HG03460 (cell line): ENCODE data around the gene BRSK2.
"Not testable (repeated sequence)": the region's sequence is repeated elsewhere in the genome, so short reads cannot be mapped to it uniquely, and the experiment has no call there.

ENCODE experiments used
- ATAC-seq: cut with Tn5 transposase; IDR thresholded peaks from one replicate; pipeline ENCODE4 v1.9.1; 2021; ENCODE audit not compliant: unreplicated experiment

The BRSK2 gene

DNA sequence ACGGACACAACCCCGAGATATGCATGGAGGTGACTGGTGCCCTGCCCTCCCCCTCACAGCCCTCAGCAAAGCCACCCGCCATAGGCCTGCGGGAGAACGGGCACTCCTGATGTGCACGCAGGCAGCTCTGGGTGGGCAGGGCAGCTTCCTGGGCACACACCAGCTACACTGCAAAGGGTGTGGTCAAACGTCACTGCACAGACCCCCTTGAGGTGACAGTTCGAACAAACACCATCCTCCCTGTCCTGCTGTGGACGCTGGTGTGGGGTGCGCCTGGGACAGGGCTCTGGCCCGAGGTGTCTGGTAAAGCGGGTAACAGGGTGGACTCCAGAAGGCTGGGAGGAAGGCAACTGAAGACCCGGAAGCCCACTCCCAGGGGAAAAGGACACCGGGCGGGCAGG lies 118.8 kb downstream of the BRSK2 start:
- no peak for ATAC-seq

DNA sequence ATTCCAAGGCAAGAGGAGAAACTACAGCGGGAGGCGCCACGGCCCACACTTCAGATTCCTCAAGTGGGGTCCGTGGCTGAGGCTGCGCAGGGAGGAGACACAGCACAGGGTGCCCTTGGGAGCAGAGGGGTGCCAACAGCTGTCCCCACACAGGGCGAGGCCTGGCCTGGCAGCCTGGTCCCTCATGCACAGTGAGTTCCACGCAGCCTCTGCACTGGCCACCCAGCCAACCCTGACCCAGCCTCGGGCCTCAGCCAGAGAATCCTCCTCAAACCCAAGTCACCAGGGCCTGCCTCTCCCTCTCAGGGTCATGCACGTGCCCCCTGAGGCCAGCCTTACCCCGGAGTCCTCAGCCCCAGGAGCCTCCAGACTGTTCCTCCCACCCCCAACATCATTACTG lies 119.3 kb downstream of the BRSK2 start:
- ATAC-seq = no peak

DNA sequence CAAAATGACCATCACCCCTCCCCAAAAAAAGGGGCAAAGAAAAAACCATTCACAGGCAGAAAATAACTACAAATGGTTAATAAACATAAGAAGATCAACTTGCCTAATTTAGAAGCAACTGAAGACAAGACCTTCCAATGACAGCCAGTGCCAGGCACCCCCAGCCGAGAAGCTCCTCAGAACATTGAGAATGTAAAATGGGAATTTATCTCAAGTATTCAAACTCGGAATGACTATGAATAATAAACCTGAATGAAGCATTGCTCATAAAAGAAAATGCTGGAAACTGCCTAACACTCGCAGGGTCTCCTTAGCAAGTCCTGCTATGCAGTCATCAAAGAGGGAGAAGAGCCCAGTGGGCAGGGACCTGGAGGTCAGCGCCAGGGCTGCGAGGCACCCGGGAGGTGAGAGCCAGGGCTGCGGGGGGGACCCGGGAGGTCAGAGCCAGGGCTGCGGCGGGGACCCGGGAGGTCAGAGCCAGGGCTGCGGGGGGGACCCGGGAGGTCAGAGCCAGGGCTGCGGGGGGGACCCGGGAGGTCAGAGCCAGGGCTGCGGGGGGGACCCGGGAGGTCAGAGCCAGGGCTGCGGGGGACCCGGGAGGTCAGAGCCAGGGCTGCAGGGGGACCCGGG lies 120.0 kb downstream of the BRSK2 start:
- ATAC-seq = no peak

DNA sequence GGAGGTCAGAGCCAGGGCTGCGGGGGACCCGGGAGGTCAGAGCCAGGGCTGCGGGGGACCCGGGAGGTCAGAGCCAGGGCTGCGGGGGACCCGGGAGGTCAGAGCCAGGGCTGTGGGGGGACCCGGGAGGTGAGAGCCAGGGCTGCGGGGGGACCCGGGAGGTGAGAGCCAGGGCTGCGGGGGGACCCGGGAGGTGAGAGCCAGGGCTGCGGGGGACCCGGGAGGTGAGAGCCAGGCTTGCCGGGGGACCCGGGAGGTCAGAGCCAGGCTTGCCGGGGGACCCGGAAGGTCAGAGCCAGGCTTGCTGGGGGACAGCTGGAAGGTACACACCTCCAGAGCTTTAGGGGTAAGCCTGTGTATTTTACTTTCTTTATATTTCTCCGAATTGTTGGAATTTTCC lies 120.6 kb downstream of the BRSK2 start:
- ATAC-seq = not testable (repeated sequence)

DNA sequence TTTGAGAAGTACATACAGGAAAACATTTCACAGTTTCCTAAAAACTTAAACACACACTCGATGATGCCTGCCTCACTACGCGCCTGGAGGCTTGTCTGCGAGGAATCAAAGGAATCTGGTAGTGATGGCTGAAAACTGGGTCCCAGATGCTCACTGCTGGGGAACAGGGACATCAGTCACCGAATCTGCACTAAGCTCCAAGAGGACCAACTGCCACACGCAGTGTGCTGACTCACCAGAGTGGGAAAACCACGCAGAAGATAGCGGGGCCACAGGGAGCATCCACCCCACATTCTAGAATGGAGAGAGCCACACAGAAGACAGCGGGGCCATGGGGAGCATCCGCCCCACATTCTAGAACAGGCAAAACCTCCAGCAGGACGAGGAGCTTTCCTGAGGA lies 121.2 kb downstream of the BRSK2 start:
- ATAC-seq = no peak

DNA sequence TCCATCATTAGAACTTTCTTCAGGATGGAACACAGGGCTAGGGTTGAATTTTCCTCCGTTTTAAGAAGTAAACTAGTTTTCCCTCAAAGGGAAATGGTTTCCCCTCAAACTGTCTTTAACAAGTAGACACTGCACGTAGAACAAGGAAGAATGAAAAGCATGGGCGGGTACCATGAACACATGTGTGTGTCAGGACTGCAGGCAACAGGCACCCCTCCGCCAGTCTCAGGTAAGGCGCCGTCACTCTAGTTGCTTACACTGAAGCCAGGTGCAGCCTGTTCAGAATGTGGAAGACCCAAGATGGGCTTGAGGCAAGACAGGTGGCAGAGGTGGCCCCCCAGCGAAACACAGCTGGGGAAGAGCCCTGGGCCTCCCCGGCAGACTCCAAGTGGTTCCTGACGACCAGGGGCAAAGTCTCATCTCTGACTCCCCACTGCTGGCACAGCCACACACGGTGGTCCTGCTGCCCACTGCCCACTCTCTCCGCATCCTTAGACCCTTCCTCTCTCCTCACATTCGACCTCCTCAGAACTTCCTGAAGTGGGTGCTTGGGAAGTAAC lies 122.3 kb downstream of the BRSK2 start:
- ATAC-seq = no peak
